Activated CD4-positive, CD25-positive, alpha-beta regulatory T cell treated with anti-CD3 and anti-CD28 coated beads, Interleukin-2, amount 50 U/mL, for 24 hours (primary cell): Measurements from ENCODE around the gene CDK9.

Source experiments
- ATAC-seq, 2 donors: fragments of 150-1000 bp; cut with Tn5 transposase; one replicate each; pipeline ENCODE4 v1.10.0; 2021; ENCODE audit warnings: mild to moderate bottlenecking in 1 of 2, moderate library complexity in 1 of 2

CDK9 gene

DNA sequence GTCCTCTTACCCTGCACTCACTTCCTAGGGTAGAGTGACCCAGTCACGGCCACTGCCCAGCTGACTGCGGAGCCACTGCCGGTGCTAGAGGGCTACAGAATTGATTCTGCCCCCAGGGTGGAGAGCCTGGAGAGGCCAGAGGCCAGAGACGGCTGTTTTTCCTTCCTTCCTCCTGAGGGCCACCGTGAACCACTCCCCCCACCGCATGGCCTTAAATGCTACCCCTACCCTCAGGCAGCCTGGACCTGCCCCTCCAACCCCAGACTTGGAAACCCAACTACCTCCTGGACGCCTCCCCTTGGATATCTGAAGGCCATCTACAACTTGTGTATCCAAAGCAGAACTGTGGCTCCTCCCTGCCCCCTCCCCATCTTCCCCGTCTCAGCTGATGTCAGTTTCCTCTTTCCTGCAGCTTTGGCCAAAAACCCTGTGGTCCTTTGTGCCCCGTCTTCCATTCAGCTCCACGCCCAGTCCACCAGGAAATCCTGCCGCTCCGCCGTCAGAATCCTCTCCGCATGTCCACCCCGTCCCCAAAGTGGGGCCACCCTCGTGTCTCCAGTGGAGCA is 23.6 kb upstream of the CDK9 start:
- ATAC-seq: no peak

DNA sequence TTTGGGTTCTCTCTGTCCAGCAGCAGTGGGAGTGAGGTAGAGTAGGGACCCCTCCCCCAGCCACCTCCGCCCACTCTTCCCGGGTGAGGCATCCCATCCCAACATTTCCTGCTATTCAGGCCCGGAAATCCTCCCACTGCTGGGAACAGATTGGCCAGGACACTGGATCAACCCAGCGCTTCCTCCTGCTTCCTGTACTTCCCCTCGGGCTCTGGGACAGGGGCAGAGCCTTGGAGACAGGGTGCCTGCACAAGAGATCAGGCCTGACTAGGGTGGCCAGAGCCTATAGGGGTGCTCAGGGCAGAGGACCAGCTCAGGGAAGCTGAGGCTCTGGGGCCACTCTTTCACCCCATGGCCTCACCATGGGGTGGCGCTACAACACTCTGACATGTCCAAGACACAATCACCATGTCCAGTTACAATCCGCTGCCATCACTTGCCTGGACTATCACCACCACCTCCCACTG is 21.9 kb upstream of the CDK9 start:
- ATAC-seq: peak; percentile 35 to 60

DNA sequence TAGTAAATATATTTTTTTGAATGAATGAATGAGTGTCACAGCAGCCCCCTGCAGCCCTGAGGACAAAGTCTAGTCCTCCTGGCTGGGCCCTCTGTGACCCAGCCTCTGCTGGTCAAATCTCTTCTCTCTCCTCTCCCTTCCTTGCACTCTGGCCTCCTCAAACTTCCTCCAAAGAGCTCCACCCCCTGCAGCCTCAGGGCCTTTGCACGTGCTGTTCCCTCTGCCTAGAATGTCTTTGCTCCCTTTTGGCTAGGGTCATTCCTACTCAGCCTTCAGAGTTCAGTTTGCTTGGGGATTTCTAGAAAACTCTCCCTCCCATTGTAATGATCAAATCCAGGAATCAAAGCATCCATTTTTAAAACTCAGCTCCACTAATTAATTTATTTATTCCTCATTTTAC is 20.4 kb upstream of the CDK9 start:
- no peak for ATAC-seq

DNA sequence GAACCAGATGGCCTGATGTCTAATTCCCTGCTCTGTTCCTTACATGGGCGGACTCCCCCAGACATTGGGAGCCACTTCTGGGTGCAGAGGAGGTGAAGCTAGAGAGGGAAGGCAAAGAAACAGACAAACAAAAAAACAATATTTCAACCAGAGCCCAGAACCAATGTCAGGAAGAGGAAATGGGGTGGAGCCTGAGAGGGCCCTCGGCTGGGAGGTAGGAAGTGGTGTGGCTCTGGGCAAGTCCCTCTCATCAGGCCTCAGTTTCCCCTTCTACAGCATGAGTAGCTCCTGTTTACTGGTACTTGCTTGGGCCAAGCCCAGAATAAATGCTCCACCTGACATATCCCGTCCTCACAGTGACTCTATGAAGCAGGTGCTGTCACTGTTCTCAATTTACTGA is 18.4 kb upstream of the CDK9 start:
- ATAC-seq: no peak

DNA sequence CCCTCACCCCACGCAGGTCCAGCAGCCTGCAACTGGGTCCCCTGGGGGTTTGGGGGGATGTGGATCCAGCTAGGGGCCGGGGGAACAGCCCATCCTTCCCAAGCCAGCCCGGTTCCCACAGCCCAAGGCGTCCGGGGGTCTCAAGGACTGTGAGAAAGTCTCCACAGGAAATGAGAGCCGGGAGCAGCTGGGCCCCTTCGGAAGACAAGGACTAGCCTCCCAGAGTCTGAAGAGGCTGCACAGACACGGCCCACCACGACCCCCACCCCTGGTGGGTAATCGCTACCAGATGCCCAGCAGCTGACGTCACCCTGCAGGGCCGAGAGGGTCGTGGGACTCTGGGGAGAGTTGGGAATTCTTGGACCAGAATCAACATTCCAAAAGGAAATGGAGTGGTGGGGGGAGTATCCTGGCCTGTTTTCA is 17.9 kb upstream of the CDK9 start:
- ATAC-seq: no peak

DNA sequence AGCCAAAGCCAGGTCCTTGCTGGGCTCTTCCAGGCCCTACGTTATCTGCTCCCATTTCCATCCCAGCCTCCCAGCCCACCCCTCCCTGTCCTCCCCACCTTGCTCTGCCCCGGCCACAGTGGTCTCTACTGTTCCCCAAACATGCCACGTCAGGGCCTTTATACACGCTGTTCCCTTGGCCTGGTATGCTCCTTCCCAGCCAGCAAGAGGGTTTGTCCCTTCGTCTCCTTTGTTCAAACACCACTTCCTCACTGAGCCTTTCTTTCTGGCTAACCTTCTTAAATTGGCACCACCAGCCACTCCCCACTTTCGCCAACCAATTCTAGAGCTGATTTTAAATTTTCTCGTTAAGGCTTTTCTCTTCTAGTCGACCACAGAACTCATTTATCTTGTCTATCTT is 17.1 kb upstream of the CDK9 start:
- no peak for ATAC-seq

DNA sequence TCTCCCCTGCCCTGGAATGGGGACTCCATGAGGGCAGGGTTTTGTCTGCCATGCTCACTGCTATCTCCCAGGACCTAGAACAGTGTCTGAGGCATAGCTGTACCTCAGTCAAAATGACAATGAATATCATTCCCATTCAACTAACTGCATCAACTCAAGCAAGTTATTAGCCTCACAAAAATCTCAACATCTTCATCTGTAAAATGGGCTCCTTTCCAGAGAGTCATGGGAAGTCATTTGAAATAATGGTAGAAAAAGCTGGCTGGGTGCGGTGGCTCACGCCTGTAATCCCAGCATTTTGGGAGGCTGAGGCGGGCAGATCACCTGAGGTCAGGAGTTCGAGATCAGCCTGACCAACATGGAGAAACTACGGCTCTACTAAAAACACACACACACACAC is 16.7 kb upstream of the CDK9 start:
- ATAC-seq: no peak

DNA sequence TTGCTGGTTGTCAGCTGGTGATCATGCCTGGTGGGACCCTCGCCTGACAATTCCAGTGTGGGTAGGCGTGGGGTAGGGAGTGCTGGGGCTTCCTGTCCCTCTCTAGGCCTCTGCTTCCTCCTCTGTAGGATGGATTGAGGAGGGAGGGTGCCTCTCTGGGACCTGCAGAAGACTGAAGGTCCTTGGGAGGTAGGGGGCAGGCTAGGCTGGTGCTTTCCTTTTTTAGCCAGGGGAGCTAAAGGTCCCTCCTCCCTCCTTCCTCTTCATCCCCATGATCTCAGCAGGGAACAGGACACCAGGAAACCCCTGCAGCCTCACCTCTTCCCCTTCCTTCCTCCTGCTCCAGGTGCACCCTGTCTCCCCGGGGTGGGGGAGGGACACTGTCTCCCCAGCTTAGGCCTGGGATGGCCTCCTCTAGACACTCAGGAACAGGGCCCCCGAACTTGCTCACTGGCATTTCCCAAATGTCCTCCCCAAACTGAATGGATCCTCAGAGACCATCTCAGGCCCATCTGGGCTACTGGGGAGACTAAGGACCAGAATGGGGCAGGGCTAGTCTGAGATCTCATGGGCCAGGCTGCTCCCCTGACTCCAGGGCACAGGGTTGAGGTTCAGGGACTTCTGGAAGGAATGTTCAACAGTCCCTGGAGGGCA is 15.8 kb upstream of the CDK9 start:
- ATAC-seq: no peak

DNA sequence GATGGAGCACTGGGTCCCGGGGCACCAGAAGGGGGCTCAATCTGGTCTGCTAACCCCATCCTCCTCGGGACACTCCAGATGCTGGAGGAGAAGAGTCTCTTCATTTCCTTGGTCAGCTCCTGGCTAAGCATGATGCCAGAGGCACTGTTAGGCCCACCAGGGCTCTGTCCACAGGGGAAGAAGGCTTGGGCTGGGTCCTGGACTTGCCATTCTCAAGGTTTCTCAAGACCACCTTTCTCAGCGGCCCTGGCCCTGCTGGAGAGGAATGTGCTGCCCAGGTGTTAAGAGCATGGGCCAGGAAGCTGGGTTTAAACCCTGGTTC is 15.3 kb upstream of the CDK9 start:
- ATAC-seq: no peak

DNA sequence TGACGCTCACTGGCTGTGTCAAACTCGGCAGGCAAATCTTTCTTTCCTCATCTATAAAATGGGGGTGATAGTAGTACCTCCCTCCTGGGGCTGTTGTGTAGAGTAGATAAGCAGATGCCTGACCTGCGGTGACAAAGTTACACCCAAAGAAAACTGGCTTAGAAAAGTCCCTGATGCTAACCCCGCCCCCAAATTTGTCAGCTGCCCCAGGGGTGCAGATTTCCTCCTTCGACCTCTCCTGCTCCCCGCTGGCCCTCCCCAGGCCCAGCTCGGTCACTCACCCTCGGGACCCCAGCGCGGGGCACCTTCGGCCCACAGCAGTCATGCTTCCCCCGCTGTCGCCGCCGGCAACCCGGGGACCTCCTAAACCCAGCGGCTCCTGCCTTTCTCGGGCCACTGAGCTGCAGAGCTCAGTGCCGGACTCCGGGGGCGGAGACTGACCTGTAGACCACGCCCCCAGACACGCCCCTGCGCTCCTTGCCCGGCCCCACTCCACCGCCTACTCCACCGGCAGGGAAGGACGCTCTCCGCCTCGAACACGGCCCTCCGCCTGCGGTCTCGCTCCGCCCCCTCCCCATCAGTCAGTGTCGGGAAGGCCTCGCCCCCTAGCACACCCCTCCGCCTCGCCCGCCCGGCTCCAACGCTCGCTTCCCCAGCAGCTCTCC is 14.8 kb upstream of the CDK9 start:
- ATAC-seq: peak; percentile 91

DNA sequence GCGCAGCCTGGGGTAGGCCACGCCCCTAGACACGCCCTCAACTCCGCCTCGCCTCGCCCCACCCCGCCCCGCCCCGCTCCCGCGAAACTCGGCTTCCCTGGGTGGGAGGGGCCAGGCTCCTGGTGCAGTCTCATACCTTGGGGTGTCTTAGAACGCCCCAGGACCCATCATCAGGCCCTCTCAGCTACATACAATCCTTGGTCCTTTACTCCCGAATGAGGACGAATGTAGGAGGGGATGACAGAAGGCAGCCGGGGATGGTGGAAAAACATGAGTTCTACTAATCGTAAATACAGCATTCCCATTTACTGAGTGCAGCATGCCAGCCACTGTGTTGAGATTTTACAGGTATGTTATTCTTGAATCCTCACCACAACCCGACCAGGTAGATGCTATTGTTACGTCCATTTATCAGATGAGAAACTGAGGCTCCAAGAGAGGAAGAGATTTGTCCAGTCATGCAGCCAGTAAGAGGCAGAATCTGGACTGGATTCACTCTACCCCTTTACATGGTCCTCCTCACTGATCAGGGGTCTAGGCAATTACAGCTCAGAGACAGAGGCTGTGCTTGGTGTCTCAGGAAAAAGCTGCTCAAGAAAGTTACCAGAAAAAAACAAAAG is 14.2 kb upstream of the CDK9 start:
- no peak for ATAC-seq

DNA sequence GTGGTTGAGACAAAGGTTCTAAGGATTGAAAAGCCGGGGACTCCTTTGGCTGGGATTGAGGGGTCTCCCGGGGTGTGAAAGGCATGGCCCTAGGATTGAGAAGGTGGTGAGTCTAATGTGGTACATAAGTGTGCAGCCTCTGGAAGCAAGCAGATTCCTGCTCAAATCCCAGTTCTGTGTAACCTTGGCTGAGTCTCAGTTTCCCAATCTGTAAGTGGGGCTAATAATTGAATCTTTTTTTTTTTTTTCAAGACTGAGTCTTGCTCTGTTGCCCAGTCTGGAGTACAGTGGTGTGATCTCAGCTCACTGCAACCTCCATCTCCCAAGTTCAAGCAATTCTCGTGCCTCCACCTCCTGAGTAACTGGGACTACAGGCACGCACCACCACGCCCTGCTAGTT is 13.2 kb upstream of the CDK9 start:
- no peak for ATAC-seq

DNA sequence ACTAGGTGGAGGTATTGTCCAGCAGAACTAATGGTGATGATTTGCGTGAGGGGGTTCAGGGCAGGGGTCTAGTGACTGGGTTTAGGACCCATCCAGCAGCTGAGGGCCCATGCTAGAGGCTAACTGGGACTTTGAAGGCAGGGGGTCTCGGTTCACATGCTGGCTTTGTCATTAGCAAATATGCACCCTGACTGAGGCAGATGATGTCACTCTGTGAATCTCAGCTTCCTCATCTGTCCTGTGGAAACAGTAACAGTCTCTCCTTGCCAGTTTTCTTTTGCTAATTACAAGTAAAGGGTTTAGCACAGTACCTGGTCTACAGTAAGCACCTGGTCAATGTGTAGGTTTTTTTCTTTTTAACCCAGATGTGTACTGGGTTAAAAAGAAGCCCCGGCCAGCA is 12.6 kb upstream of the CDK9 start:
- ATAC-seq: no peak

DNA sequence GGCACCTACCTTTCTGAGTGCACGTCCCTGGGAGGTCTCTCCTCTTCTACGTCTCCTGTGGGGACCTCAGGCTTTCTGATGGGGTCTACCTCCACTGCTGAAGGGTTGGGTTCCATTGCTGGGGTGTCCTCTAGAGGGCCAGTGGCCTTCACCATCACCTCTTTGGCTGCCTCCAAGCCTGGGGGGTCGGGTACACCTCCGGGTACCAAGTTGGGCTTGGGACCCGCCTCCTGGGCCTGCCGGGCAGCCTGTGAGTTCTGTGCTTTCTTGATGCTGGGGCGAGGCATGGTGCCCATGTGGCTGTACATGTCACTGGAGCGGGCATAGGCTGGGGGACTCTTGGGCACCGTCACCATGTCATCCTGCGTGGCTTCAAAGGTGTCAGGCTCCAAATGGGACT is 11.9 kb upstream of the CDK9 start:
- no peak for ATAC-seq

DNA sequence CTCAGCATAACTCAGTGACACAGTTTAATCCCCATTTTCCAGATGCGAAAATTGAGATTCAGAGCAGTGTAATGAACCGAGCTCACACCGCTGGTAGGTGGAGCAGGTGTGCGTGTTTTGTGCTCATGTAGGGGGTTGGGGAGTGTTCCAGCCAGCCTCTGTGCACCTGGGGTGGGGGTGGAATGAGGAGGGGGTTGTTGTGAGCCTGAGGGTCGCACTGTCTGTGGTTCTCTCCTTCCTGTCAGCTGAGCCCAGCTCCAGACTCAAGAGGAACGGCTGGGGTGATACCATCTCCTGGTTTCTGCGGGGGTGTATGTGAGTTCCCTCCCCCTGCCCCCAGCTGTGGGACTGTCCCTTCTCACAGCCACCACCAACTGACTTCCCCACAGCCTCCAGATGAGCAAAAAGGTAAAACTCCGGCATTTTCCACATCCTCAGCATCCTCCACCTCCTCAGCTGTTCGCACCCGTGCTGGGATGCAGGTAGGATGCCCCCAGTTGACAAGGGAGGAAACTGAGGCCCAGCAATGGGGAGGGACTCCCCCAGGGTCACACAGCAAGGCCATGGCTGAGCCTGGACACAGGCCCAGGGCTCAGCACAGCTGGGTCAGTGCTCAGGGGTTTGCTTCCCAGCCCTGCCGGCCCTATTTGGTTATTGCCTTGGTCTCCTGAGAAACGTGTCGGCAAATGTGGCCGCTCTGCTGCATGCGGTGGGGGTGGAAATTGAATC is 9.5 kb upstream of the CDK9 start:
- peak; percentile 50 to 53 for ATAC-seq

DNA sequence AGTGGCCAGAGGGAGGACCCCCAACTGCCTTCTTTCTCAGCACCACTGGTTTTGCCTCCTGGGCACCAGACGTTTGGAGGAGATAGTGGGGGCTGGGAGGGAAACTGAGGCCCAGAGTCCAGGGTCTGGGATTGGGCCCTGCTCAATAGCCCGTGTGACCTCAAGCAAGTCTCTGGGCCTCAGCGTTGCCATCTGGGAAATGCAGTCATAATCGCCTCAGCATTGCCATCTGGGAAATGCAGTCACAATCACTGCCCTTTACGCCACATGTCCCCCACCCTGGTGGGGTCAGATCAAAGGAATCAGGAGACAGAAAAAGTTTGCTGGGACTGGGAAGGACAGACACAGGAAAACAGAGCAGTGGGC is 8.9 kb upstream of the CDK9 start:
- ATAC-seq: no peak

DNA sequence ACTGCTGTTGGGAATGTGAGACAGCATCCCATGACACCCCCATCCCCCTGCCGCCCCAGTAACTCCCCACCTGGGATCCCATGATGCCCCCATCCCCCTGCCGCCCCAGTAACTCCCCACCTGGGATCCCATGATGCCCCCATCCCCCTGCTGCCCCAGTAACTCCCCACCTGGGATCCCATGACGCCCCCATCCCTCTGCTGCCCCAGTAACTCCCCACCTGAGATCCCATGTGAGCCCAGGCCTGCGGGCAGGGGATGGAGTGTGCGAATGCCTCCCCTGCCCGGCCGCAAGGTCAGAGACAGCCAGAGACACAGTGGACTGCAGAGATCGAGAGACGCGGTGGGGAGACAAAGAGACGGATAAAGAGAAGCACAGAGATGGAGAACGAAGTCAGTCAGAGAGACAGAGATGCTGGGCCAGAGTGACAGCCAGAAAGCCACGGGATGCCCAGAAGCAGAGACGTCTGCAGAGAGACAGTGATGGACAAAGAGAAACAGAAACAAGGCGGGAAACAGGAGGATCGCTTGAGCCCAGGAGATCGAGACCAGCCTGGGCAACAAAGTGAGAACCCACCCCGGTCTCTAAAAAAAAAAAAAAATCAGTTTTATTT is 8.4 kb upstream of the CDK9 start:
- ATAC-seq: no peak

DNA sequence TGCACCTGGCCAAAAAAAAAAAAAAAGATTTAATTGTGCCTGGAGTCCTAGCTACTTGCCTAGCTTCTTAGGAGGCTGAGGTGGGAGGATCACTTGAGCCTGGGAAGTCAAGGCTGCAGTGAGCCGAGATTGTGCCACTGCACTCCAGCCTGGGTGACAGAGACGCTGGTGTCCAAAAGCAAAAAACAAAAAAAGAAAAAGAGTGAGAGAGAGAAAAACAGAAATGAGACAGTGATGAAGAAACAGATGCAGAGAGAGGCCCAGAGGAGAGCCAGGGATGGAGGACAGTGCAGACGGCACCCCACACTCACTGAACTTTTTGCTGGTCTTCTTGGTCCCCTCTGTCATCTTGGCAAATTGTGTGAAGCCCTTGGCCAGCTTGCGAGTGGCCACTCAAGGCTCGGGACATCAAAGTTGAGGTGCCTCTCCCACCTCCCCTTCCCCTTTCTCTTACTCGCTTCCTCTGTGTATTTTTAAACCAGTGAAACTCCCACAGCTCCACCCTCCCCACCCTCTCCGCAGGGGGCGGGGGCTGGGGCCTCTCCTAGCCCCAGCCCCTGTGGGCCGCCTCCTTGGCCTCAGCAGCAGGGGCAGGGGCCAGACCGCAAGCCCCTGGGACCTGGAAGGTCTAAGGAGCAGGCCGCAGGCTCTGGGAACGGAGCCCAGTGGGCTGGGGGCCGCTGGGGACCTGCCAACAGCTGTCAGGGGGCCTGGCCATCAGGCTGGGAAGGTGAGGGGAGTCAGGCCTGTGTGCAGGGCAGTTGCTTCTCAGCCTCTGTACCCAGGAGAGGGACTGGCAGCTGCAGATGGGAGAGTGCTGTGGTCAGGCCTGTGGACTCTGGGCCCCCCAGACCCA is 7.3 kb upstream of the CDK9 start, which contains the start of gene SH2D3C:
Gene SH2D3C (minus strand): TSS at position 387 of the 856 bp plus-strand sequence. CDS start 39 bp downstream, at position 348.
- peak; percentile 21 to 24 for ATAC-seq

DNA sequence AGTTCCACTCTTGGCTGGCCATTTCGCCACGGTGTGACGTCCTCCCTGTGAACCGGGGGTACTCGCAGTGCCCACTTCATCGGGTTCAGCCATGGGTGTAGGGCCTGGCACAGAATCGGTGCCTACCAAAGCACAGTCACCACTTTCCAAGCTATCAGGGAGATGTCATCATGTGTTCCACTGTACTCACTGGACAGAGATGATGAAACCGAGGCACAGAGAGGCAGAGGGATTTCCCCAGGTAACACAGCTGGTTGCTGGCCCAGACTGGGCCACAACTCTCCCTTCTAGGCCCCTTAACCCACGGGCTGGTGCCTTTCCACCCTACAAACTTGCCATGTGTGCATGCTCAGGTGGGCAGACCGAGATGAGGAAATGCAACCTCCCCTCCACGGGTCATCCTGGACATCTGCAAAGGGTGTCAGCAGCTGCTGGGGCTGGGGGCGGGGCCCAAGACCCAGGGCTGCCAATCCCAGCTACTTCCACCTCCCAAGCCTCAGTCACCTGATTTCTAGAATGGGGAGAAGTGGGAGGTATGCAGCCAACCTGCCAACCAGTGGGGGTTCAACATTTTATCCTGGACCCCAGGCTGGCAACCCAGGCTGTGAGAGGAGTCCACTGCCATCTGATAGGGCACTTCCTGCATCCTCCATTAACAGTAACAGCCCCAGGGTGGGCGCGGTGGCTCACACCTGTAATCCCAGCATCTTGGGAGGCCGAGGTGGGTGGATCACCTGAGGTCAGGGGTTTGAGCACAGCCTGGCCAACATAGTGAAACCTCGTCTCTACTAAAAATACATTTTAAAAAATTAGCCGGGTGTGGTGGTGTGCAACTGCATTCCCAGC is 6.5 kb upstream of the CDK9 start:
- ATAC-seq: peak; percentile 79 to 84

DNA sequence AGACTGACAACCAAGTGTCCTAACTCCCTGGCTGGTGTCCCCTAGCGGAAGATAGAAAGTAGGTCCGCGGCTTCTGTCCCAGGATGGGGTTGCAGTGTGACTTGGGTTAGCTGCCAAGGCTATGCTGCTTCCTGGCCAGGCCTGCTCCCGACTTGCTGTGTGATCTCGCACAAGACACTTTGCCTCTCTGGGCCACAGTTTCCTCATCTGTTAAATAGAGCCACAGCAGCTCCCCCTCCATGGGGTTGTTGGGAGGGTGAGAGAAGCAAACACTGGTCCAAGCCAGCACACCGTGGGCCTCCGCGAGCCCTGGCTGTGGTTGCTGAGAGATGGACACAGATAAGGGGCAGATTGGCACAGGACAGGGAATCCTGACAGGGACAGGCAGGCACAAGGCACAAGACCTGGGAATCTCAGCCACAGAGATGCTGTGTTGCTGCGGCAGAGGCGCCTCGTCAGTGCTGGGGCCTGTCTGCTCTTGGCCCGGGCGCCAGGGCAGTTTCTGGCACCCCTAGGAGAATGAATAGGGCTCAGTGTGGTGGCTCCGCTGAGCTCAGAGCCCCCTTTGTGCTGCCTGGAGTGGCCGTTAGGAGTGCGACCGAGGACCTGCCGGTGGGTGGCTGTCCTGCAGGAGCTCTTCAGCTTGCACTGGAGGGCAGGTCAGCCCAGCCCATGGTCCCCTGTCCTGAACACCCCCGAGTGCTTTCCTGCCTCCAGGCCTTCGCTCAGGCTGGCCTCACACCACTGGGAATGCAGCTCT is 5.5 kb upstream of the CDK9 start:
- ATAC-seq: no peak
